Liver (tissue), 9 donors: ENCODE measurements around the gene PRKN. TPM values are rescaled to one million over a fixed set of nuclear protein-coding genes. Genes with fewer than 3 reads are reported as not detected.

Experiments used
- DNase-seq: peaks from one replicate; pipeline ENCODE4 v3.0.0-alpha.2; 2017; ENCODE audit warnings: low spot score
- H3K27ac ChIP-seq, 2 donors: one replicate each; pipeline ENCODE4 v1.7.0; 2013; ENCODE audit warnings: inconsistent platforms in 2 of 2, low read length in 2 of 2, control low read depth in 1 of 2, low read depth in 1 of 2, mild to moderate bottlenecking in 1 of 2
- H3K27me3 ChIP-seq, 4 donors: one replicate each; pipeline versions ENCODE4 v1.6.1 to v1.7.0; 2013; ENCODE audit warnings: low read length in 3 of 4, inconsistent platforms in 1 of 4, mild to moderate bottlenecking in 1 of 4, moderate library complexity in 1 of 4; ENCODE audit not compliant: control insufficient read depth in 4 of 4, insufficient read depth in 4 of 4
- H3K36me3 ChIP-seq, 4 donors: one replicate each; pipeline versions ENCODE4 v1.6.1 to v1.7.0; 2013; ENCODE audit warnings: low read length in 3 of 4, mild to moderate bottlenecking in 3 of 4, low read depth in 1 of 4, moderate library complexity in 1 of 4; ENCODE audit not compliant: control insufficient read depth in 4 of 4, insufficient read depth in 3 of 4
- H3K4me1 ChIP-seq, 4 donors: one replicate each; pipeline versions ENCODE4 v1.6.1 to v1.7.0; 2013; ENCODE audit warnings: low read length in 3 of 4, mild to moderate bottlenecking in 3 of 4, moderate library complexity in 1 of 4; ENCODE audit not compliant: control insufficient read depth in 4 of 4, insufficient read depth in 4 of 4
- H3K4me3 ChIP-seq, 3 donors: one replicate each; pipeline versions ENCODE4 v1.6.1 to v1.7.0; 2013; ENCODE audit warnings: low read length in 3 of 3, control low read depth in 1 of 3, low read depth in 1 of 3, mild to moderate bottlenecking in 1 of 3
- H3K9ac ChIP-seq, 2 donors: one replicate each; pipeline ENCODE4 v1.7.0; 2013; ENCODE audit warnings: low read length in 2 of 2, mild to moderate bottlenecking in 2 of 2, moderate library complexity in 2 of 2, control low read depth in 1 of 2, low read depth in 1 of 2
- H3K9me3 ChIP-seq, 4 donors: one replicate each; pipeline versions ENCODE4 v1.6.1 to v1.7.0; 2013; ENCODE audit warnings: low read length in 3 of 4; ENCODE audit not compliant: control insufficient read depth in 4 of 4
- ATF3 ChIP-seq: IDR thresholded peaks from 2 replicates; pipeline ENCODE4 v1.6.1; 2016; ENCODE audit warnings: antibody characterized with exemption
- CTCF ChIP-seq: fragments of 150-350 bp; IDR thresholded peaks from 2 replicates; pipeline ENCODE4 v1.5.1; 2017; ENCODE audit warnings: improper control_type of control experiment, low read depth, low read length; ENCODE audit not compliant: missing input control
- EGR1 ChIP-seq, 2 donors: IDR thresholded peaks; 2 replicates each; pipeline ENCODE4 v1.6.1; 2016 to 2018; ENCODE audit warnings: antibody characterized with exemption in 2 of 2, low read depth in 2 of 2
- FOXA1 ChIP-seq: IDR thresholded peaks from 2 replicates; pipeline ENCODE4 v1.6.1; 2016; ENCODE audit warnings: antibody characterized with exemption
- FOXA2 ChIP-seq: IDR thresholded peaks from 2 replicates; pipeline ENCODE4 v1.6.1; 2016; ENCODE audit warnings: antibody characterized with exemption
- GABPA ChIP-seq, 2 donors: IDR thresholded peaks in 1 of 2; conservative IDR thresholded peaks in 1 of 2; 2 replicates each; pipeline ENCODE4 v1.6.1; 2016; ENCODE audit warnings: antibody characterized with exemption in 2 of 2, mild to moderate bottlenecking in 1 of 2, moderate library complexity in 1 of 2
- HNF4A ChIP-seq, 2 donors: conservative IDR thresholded peaks; 2 replicates each; pipeline ENCODE4 v1.6.1; 2016; ENCODE audit warnings: antibody characterized with exemption in 2 of 2, mild to moderate bottlenecking in 2 of 2
- HNF4G ChIP-seq: IDR thresholded peaks from 2 replicates; pipeline ENCODE4 v1.6.1; 2016; ENCODE audit warnings: antibody characterized with exemption
- JUND ChIP-seq, 2 donors: IDR thresholded peaks; 2 replicates each; pipeline ENCODE4 v1.6.1; 2016; ENCODE audit warnings: antibody characterized with exemption in 2 of 2
- MAX ChIP-seq: IDR thresholded peaks from 2 replicates; pipeline ENCODE4 v1.6.1; 2016; ENCODE audit warnings: antibody characterized with exemption
- NR2F2 ChIP-seq: IDR thresholded peaks from 2 replicates; pipeline ENCODE4 v1.6.1; 2016; ENCODE audit warnings: antibody characterized with exemption
- RAD21 ChIP-seq, 2 donors: IDR thresholded peaks; 2 replicates each; pipeline ENCODE4 v1.6.1; 2016; ENCODE audit warnings: antibody characterized with exemption in 2 of 2, mild to moderate bottlenecking in 2 of 2
- REST ChIP-seq: IDR thresholded peaks from 2 replicates; pipeline ENCODE4 v1.6.1; 2016; ENCODE audit warnings: antibody characterized with exemption, mild to moderate bottlenecking
- RXRA ChIP-seq, 2 donors: IDR thresholded peaks; 2 replicates each; pipeline ENCODE4 v1.6.1; 2017 to 2018; ENCODE audit warnings: antibody characterized with exemption in 2 of 2, mild to moderate bottlenecking in 1 of 2
- SP1 ChIP-seq: IDR thresholded peaks from 2 replicates; pipeline ENCODE4 v1.6.1; 2018; ENCODE audit warnings: antibody characterized with exemption, mild to moderate bottlenecking
- TAF1 ChIP-seq: conservative IDR thresholded peaks from 2 replicates; pipeline ENCODE4 v1.6.1; 2016; ENCODE audit warnings: antibody characterized with exemption, mild to moderate bottlenecking
- YY1 ChIP-seq: IDR thresholded peaks from 2 replicates; pipeline ENCODE4 v1.6.1; 2016; ENCODE audit warnings: antibody characterized with exemption, mild to moderate bottlenecking
- ZBTB33 ChIP-seq: IDR thresholded peaks from 2 replicates; pipeline ENCODE4 v1.6.1; 2016; ENCODE audit warnings: antibody characterized with exemption
- WGBS: extraction: QIAGEN DNeasy Blood & Tissue Kit; methylation state at CpG from one replicate; pipeline ENCODE4 v1.1.7; 2013; 5-methylcytosine and 5-hydroxymethylcytosine counted together
- polyA plus RNA-seq, 2 donors: library from polyadenylated mRNA; stranded (reverse) in 1 of 2; unstranded in 1 of 2; fragments of 200-250 nt in 1 of 2; fragments of >200 nt in 1 of 2; fragmentation: Nextera tagmentation in 1 of 2; extraction: Ambion mirVana in 1 of 2; gene quantifications; one replicate each; pipeline versions ENCODE4 v1.2.1 to v1.2.3, GENCODE V29; 2013 to 2015
- total RNA-seq, 2 donors: library from RNA; depleted of rRNA; stranded (reverse); fragments of >200 nt; gene quantifications; one replicate each; pipeline ENCODE4 v1.2.3, GENCODE V29; 2014
- donor health status: healthy.
- donor health status: healthy.
- donor health status: healthy.
- donor health status: healthy.
- donor health status: healthy.

The PRKN gene
- total and polyA plus RNA-seq, 4 donors: 0.47 to 4.1 (median 3.2) TPM

- H3K9me3 ChIP-seq: no peaks in the 10 kb centered on the region
- H3K36me3 ChIP-seq: peaks cover 0 to 2% (median 0%) of the 10 kb centered on the region in 4 donors
- H3K9ac ChIP-seq: no peak overlapping the region
- no peaks in the 10 kb centered on the region for H3K27me3 ChIP-seq
- DNase-seq: no peak
- WGBS: 95% methylated on average over 7 of the region's 7 CpGs
- no peak overlapping the region for H3K4me3 ChIP-seq
- H3K27ac ChIP-seq: no peak overlapping the region
- no peaks in the 10 kb centered on the region for H3K4me1 ChIP-seq
- TF ChIP-seq TAF1 (no peak), HNF4G (no peak), RXRA (IDR thresholded peaks at IDR 0.05) (no peak), MAX (no peak), YY1 (no peak), FOXA1 (no peak), HNF4A (conservative IDR thresholded peaks at IDR 0.05) (no peak), EGR1 (IDR thresholded peaks at IDR 0.05; ENCODE audit: low read depth in 2 of 2) (no peak), NR2F2 (no peak), SP1 (no peak), GABPA (IDR thresholded peaks at IDR 0.05 in 1 of 2, conservative IDR thresholded peaks at IDR 0.05 in 1 of 2) (no peak), JUND (IDR thresholded peaks at IDR 0.05) (no peak), CTCF (no peak), REST (no peak), ZBTB33 (no peak), RAD21 (IDR thresholded peaks at IDR 0.05) (no peak), ATF3 (no peak), FOXA2 (no peak)
Observed at GRCh38 chr6:162568266-162568665, 159.3 kb downstream of the PRKN start.
